Muscle of leg (tissue), 11 donors: ENCODE measurements around the gene DICER1. TPM values are rescaled to one million over a fixed set of nuclear protein-coding genes. Genes with fewer than 3 reads are reported as not detected.
A peak's percentile ranks its signal among the peaks of the same experiment; 100 is the strongest.
"Not testable (repeated sequence)": the region's sequence is repeated elsewhere in the genome, so short reads cannot be mapped to it uniquely, and the experiment has no call there.

Experiments
- DNase-seq: peaks from one replicate; pipeline ENCODE4 v3.0.0; 2013
- H3K27ac ChIP-seq: one replicate; pipeline ENCODE4 v1.5.1; 2013; ENCODE audit warnings: mild to moderate bottlenecking, low read length, control low read depth
- H3K27me3 ChIP-seq: one replicate; pipeline ENCODE4 v1.6.1; 2013; ENCODE audit warnings: low read length; ENCODE audit not compliant: control insufficient read depth, insufficient read depth
- H3K36me3 ChIP-seq: one replicate; pipeline ENCODE4 v1.6.1; 2013; ENCODE audit warnings: low read length; ENCODE audit not compliant: control insufficient read depth, insufficient read depth
- H3K4me1 ChIP-seq: one replicate; pipeline ENCODE4 v1.6.1; 2013; ENCODE audit warnings: low read length; ENCODE audit not compliant: control insufficient read depth, insufficient read depth
- H3K4me3 ChIP-seq: one replicate; pipeline ENCODE4 v1.5.1; 2013; ENCODE audit warnings: low read length, control low read depth
- H3K9me3 ChIP-seq: replicated peaks from 2 replicates; pipeline ENCODE4 v1.6.1; 2013; ENCODE audit warnings: low read depth, low read length; ENCODE audit not compliant: control insufficient read depth
- WGBS: methylation state at CpG from one replicate; pipeline ENCODE4 v1.1.5; 2013; ENCODE audit warnings: missing lambda C conversion rate; ENCODE audit not compliant: insufficient coverage; 5-methylcytosine and 5-hydroxymethylcytosine counted together
- polyA plus RNA-seq, 8 donors: library from polyadenylated mRNA; unstranded; fragments of 120-200 nt; gene quantifications; one replicate each; pipeline versions ENCODE4 v1.2.1 to v1.2.3, GENCODE V29; 2013; ENCODE audit warnings: inconsistent platforms in 1 of 8, low replicate concordance in 1 of 8; ENCODE audit not compliant: insufficient read length in 8 of 8, insufficient read depth in 1 of 8
- total RNA-seq: library from RNA; stranded (reverse); fragments of 120-200 nt; gene quantifications from one replicate; pipeline ENCODE4 v1.2.4, GENCODE V29; 2013

Gene DICER1
- total and polyA plus RNA-seq, 9 donors: 24.6 to 48.9 (median 40.8) TPM

DNA sequence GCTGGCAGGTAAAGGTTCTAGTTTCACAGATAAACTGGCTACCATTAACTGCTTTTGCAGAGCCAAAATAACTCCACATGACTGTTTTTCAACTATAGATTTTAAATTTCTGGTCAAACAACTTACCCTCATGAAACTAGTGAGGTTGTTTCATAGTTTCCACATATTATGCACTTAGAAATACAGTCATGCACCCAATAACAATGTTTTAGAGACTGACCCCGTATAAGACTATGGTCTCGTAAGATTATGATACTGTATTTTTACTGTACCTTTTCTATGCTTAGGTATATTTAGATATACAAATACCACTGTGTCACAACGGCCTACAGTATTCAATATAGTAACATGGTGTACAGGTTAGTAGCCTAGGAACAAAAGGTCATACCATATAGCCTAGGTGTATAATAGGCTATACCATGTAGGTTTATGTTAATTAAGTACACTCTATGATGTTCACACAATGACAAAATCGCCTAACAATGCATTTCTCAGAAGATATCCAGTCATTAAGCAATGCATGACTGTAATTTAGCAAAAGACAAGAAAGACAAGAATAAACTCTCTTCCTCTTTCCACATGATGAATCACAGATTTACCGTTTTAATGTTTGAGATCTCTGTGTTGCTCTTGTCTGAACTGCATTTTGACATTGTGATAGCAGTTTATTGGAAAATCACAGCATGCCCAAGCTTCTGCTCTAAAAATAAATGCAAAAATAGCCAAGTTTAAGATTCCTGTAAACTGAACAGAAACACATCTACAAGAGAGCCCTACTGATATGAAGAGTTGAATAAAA is 17.1 kb downstream of the DICER1 start:
- DNase-seq: no peak
- Histone ChIP-seq H3K9me3 (peaks cover 6% of the 10 kb centered on the region), H3K4me1 (no peaks in the 10 kb centered on the region), H3K36me3 (no peaks in the 10 kb centered on the region), H3K27me3 (no peaks in the 10 kb centered on the region), H3K27ac (no peak overlapping the region), H3K4me3 (no peak overlapping the region)
- no CpG with 5 or more reads among the region's 5 CpGs for WGBS

DNA sequence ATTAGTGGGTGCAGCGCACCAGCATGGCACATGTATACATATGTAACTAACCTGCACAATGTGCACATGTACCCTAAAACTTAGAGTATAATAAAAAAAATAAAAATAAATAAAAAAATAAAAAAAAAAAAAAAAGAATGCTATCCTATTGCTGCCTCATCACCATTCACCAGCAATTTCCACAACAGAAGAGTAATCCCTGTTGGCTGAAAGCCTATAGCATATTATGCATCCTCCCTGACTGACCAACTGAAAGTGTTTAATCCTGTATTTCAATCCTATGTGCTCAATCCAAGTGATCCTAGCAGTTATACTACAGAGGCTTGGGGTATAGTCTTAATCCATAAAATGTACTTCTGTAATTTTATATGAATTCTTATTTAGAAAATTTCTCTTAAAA is 18.5 kb downstream of the DICER1 start:
- Histone ChIP-seq H3K27me3 (no peaks in the 10 kb centered on the region), H3K9me3 (no peaks in the 10 kb centered on the region), H3K4me1 (no peaks in the 10 kb centered on the region), H3K27ac (no peak overlapping the region), H3K36me3 (no peaks in the 10 kb centered on the region), H3K4me3 (no peak overlapping the region)
- peak; percentile 44 for DNase-seq
- no CpG with 5 or more reads among the region's 1 CpG for WGBS

DNA sequence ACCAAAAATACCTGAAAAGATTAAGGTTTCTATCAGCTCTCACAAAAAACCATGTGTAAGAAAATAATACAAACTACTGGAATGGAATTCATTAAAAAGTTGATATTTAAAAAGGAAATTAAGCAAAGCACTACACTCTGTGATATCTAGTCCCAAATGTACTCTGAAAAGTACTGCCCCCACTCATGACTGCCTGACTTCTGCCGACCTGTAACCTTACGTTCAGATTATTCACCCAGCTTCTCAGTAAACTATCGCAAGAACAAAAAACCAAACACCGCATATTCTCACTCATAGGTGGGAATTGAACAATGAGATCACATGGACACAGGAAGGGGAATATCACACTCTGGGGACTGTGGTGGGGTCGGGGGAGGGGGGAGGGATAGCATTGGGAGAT is 18.9 kb downstream of the DICER1 start:
- not testable (repeated sequence) for H3K9me3 ChIP-seq, DNase-seq, H3K4me1 ChIP-seq, H3K27me3 ChIP-seq, H3K27ac ChIP-seq, H3K4me3 ChIP-seq, H3K36me3 ChIP-seq
- WGBS: no CpG with 5 or more reads among the region's 5 CpGs

DNA sequence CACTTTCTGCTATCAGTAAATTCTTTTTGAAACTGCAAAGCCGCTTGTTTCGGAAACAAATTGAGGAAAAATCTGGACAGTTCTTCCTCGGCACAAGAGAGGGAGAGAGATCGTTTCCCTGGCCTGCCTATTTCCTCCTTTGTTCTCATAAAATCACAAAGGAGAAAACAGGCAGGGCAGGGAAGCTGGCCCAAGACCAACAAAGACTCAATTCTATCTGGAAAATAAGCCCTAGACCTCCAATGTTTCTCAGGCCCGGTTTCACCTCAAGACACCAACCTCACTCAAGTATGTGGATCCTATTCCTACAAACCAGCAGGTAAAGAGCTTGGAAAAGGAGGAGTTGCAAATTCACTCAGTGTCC is 19.5 kb downstream of the DICER1 start:
- peaks cover 2% of the 10 kb centered on the region for H3K36me3 ChIP-seq
- no peak overlapping the region for H3K4me3 ChIP-seq
- H3K27ac ChIP-seq: peak overlapping the region; percentile 17
- no peaks in the 10 kb centered on the region for H3K9me3 ChIP-seq
- 80% methylated on average over 1 of the region's 5 CpGs for WGBS
- peak; percentile 32 for DNase-seq
- no peaks in the 10 kb centered on the region for H3K27me3 ChIP-seq
- no peaks in the 10 kb centered on the region for H3K4me1 ChIP-seq

DNA sequence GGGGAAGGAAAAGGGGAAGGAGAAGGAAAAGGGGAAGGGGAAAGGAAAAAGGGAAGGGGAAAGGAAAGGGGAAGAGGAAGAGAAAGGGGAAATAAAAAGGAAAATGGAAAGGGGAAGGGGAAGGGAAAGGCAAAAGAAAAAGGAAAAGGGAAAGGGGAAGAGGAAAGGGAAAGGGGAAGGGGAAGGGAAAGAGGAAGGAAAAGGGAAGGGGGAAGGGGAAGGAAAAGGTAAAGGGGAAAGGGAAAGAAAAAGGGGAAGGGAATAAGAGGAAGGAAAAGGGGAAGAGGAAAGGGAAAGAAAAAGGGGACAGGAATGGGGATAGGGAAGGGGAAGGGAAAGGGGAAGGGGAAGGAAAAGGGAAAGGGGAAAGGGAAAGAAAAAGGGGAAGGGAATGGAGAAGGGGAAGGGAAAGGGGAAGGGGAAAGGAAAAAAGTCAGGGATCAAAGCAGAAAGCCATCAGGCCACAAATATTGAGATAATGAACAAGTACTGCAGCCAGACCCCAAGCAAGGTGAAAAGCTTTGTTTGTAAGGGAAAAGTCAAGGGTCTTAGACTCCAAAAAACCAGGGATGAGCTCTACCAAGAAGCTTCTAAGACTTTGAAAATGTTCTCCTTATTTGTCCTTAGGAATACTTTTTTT is 20.0 kb downstream of the DICER1 start:
- Histone ChIP-seq H3K9me3 (no peaks in the 10 kb centered on the region), H3K4me3 (no peak overlapping the region), H3K27ac (peak overlapping the region; percentile 17), H3K36me3 (peaks cover 2% of the 10 kb centered on the region), H3K27me3 (no peaks in the 10 kb centered on the region), H3K4me1 (no peaks in the 10 kb centered on the region)
- DNase-seq: no peak

DNA sequence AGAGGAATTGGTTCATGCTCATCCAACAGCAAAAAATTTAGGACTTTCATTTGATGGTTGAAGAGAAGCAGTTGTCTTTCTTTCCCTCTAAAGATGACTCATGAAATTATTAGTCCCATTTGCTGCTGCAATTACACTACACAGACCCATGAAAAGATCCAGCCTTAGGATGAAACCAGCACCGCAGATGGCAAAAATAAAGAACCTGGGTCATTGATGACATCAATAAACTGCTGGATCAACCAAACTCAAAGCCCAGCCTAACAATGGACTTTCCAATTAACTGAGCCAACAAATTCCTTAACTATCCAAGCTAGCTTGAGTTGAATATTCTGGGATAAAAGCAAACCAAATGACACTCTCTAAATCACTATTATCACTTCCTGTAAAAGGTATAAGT is 20.7 kb downstream of the DICER1 start:
- no peaks in the 10 kb centered on the region for H3K9me3 ChIP-seq
- DNase-seq: no peak
- WGBS: 100% methylated on average over 1 of the region's 1 CpG
- H3K36me3 ChIP-seq: peaks cover 3% of the 10 kb centered on the region
- no peaks in the 10 kb centered on the region for H3K27me3 ChIP-seq
- H3K27ac ChIP-seq: no peak overlapping the region
- H3K4me1 ChIP-seq: no peaks in the 10 kb centered on the region
- H3K4me3 ChIP-seq: no peak overlapping the region

DNA sequence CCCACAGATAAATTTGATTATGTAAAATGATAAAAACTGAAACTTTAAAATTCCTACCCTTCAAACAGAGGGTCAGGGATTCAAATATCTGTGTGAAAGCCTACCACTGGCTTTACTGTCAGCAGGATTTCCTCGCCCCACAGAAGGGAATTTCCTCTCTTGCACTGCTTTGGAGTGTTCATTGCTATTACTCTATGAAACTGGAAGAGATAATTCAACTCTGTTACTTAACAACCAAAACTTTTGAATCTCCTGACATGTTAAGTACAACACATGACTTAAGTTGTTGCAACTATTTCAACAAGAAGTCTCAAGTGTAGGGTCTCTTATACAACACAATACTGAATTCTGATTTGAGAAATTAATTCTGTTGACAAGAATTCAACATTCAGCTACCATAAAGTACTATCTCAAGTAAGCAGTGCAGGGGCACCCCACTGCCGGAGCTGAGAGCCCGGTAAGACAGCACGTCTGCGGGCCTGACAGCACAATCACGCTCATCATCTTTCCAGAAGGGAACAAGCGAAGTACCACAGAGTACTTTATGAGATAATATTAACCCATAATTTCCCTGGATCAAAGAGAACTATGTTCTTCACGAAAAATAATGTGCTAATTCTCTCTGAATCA is 22.9 kb downstream of the DICER1 start:
- Histone ChIP-seq H3K4me3 (no peak overlapping the region), H3K9me3 (no peaks in the 10 kb centered on the region), H3K4me1 (no peaks in the 10 kb centered on the region), H3K36me3 (peaks cover 9% of the 10 kb centered on the region), H3K27ac (no peak overlapping the region), H3K27me3 (no peaks in the 10 kb centered on the region)
- WGBS: 71% methylated on average over 1 of the region's 8 CpGs
- DNase-seq: no peak

DNA sequence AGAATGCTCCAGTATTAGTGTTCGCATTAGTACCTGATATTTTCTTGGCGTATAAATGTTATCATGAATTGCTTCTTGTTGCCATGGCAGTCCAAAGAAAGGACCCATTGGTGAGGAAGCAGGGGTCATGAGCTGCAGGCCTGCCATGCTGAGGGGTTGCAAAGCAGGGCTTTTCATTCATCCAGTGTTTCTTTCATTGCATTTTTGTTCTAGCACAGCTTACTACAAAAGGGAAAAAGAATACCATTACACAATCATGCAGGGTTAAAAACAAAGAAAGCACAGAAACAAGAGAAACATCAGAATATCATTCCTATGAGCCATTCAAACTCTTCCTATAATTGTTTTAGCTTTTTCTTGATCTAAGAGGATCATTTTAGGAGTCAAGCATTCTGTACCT is 24.0 kb downstream of the DICER1 start:
- no CpG with 5 or more reads among the region's 2 CpGs for WGBS
- no peak overlapping the region for H3K27ac ChIP-seq
- H3K36me3 ChIP-seq: peaks cover 9% of the 10 kb centered on the region
- H3K4me3 ChIP-seq: no peak overlapping the region
- no peaks in the 10 kb centered on the region for H3K4me1 ChIP-seq
- DNase-seq: no peak
- H3K9me3 ChIP-seq: no peaks in the 10 kb centered on the region
- H3K27me3 ChIP-seq: no peaks in the 10 kb centered on the region

DNA sequence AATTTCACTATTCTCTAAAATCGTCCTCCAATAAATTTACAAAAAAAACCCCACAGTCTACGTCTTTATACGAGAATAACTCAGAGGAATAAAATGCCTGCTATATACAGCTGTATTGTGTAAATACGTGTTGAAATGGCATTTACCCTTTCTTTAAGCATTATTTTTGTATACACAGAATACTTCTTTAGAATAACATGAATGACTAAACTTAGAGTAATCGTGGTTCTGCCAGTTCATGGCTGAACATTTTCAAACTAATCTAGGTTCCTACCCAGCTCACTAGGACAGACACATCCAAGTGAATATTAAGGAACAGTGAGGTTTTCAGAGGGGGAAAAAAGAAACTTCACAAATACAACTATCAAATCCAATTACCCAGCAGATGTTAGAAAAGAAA is 24.6 kb downstream of the DICER1 start:
- WGBS: no CpG with 5 or more reads among the region's 5 CpGs
- Histone ChIP-seq H3K27ac (no peak overlapping the region), H3K27me3 (no peaks in the 10 kb centered on the region), H3K36me3 (peaks cover 9% of the 10 kb centered on the region), H3K4me3 (no peak overlapping the region), H3K4me1 (no peaks in the 10 kb centered on the region), H3K9me3 (no peaks in the 10 kb centered on the region)
- DNase-seq: no peak

DNA sequence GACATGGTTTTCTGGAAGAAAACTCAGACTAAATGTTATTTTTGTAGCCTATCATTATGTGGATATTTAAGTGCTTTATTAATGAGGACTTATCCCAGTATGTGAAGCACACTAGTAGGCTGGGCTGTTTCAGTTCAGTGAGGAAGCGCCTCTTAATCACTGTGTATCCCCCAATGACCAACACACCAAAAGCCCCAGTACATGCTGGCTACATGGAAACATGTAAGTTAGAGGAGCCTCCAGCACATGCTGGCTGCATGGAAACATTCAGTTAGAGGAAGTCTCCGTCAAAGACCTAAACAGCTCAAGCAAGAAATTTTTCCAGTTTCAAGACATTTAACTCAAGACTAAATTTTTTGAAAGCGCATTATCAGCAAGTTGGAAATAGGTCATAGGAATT is 26.8 kb downstream of the DICER1 start:
- no peak overlapping the region for H3K4me3 ChIP-seq
- peaks cover 9% of the 10 kb centered on the region for H3K36me3 ChIP-seq
- 60% methylated on average over 1 of the region's 3 CpGs for WGBS
- H3K4me1 ChIP-seq: peaks cover 2% of the 10 kb centered on the region
- no peaks in the 10 kb centered on the region for H3K9me3 ChIP-seq
- DNase-seq: peak; percentile 36
- H3K27ac ChIP-seq: no peak overlapping the region
- H3K27me3 ChIP-seq: no peaks in the 10 kb centered on the region
